Hematopoietic multipotent progenitor cell (in vitro differentiated cells): ENCODE results near the gene CPN2. TPM values are rescaled to one million over a fixed set of nuclear protein-coding genes. Genes with fewer than 3 reads are reported as not detected.

Source experiments
- DNase-seq, 3 donors: peaks; one replicate each; pipeline ENCODE4 v3.0.0-alpha.2; 2011 to 2015; ENCODE audit warnings: low read depth in 2 of 3, low spot score in 2 of 3
- total RNA-seq: library from RNA; depleted of rRNA; stranded (reverse); fragments of >200 nt; gene quantifications from one replicate; pipeline ENCODE4 v1.2.3, GENCODE V29; 2012

Gene CPN2
- total RNA-seq, 1 donor = not detected

GRCh38 chr3:194357681-194358080 is 6.6 kb upstream of the CPN2 start:
- DNase-seq = no peak

DNA sequence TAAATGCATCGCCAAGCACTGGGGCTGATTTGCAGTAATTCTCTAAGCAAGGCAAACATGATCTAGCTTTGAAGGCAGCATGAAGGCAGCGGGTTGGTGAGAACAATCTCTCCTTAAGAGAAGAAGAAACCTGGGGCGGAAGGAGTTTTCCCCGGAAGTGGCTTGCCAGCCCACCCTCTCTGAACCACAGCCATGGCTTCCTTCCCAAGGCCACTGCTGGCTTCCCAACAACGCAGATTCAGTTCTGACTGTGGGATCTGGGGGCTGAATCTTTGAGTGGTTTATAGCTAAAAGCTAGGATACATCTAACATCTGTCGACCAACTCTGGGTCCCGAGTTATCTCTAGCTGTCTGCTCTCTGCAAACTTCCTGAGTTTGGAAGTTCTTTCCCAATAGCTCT is 4.3 kb upstream of the CPN2 start:
- no peak for DNase-seq

DNA sequence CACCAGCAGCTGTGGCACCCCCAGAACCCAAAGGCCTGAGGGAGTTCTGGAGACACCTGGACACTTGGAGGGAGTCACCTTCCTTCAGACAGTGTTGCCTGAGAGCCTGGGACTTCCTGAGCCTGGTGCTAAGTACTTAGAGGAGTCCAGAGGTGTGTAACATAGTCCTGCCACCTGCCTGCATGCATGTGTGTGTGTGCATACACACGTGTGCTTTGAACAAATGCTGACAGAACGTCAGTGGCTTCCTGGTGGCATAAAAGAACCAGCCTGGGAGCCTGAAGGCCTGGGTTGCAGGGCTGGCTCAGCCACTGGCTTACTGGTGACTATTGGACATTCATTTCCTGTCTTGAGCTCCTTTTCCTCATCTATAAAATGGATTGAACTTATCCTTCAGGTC is 3.2 kb upstream of the CPN2 start:
- DNase-seq = no peak

- no peak for DNase-seq
Observed at GRCh38 chr3:194352667-194353246, 1.6 kb upstream of the CPN2 start.

- no peak for DNase-seq
Observed at GRCh38 chr3:194351952-194352536, 916 bp upstream of the CPN2 start.

GRCh38 chr3:194350726-194351071 is 429 bp downstream of the CPN2 start:
- DNase-seq = no peak

- no peak for DNase-seq
Observed at GRCh38 chr3:194348354-194348753, 2.8 kb downstream of the CPN2 start.

- no peak for DNase-seq
Observed at GRCh38 chr3:194346621-194347020, 4.5 kb downstream of the CPN2 start.

DNA sequence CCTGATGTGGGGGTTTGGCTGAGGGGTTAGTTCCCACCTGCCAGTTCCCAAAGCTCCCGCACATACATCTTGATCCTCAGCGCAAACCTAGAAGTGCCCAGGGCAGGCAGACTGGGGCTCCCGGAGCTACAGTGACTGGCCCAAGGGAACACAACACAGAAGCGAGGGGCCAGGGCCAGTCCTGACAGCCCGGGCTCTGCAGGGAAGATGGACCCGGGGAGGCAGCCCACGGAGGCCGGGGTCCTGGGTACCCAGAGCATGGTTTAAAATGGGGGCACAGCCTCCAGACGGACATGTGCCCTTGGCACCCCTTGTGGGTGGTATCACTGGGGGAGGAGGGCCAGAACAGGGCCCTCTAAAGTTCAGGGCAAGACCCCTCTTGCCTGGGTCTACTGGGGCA is 5.1 kb downstream of the CPN2 start:
- no peak for DNase-seq

GRCh38 chr3:194344012-194344411 is 7.1 kb downstream of the CPN2 start:
- DNase-seq = peak; percentile 37 to 72 (median 61)

DNA sequence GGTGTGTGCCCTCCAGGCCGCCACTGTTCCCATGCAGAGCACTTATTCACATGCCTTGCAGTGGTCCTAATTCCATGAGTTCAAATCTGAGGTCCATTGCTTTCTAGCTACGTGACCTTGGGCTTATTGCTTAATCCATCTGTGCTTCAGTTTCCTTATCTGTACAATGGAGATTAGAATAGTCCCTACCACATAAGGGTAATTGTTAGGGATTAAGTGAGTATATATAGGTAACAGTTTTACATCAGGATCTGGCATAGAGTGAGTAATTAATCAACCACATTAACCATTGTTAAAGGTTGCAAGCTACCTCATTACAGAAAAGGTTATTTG is 7.6 kb downstream of the CPN2 start:
- DNase-seq = no peak

DNA sequence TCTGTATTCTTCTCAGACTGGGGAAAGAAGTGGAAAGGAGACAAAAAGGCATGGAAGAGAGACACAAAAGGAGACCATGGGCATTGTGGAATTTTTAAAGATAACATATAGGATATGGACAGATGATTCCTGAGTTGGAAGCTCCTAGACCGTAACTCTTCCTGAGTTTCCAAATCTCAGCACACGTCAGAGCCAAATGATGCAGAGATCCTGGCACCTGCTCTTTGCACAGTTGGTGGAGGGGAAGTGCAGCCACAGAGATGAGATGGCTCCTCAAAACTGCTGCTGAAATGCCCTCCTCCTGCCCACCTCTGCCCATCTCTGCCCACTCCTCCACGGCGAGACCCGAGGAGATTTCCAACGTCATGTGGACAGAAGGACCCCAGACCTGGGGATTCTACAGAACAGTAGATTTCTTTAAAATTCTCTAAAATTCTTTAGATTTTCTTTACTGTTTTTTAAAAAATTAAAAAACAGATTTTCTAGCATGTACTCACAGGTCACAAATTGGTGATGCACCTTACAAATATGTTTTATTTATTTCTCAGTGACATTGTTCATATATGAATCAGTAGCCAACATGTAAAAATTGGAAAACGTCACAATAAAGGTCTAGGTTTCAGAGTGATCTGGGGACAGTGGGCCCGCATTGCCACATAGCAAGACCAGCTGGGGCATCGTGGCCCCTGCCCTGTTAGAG is 8.1 kb downstream of the CPN2 start:
- no peak for DNase-seq

- DNase-seq = no peak
Observed at GRCh38 chr3:194340757-194341400, 10.2 kb downstream of the CPN2 start.

DNA sequence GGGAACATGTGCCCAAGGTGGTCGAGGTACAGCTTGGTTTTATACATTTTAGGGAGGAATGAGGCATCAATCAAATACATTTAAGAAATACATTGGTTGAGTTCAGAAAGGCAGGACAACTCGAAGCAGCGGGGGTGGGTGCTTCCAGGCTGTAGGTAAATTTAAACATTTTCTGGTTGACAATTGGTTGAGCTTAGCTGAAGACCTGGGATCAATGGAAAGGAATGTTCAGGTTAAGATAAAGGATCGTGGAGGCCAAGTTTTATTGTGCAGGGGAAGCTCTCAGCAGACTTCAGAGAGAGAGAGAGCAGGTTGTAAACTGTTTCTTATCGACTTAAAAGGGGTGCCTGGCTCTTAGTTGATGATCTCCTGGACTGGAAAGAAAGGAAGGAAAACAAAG is 11.3 kb downstream of the CPN2 start:
- DNase-seq = no peak

GRCh38 chr3:194339356-194339755 is 11.8 kb downstream of the CPN2 start:
- no peak for DNase-seq

DNA sequence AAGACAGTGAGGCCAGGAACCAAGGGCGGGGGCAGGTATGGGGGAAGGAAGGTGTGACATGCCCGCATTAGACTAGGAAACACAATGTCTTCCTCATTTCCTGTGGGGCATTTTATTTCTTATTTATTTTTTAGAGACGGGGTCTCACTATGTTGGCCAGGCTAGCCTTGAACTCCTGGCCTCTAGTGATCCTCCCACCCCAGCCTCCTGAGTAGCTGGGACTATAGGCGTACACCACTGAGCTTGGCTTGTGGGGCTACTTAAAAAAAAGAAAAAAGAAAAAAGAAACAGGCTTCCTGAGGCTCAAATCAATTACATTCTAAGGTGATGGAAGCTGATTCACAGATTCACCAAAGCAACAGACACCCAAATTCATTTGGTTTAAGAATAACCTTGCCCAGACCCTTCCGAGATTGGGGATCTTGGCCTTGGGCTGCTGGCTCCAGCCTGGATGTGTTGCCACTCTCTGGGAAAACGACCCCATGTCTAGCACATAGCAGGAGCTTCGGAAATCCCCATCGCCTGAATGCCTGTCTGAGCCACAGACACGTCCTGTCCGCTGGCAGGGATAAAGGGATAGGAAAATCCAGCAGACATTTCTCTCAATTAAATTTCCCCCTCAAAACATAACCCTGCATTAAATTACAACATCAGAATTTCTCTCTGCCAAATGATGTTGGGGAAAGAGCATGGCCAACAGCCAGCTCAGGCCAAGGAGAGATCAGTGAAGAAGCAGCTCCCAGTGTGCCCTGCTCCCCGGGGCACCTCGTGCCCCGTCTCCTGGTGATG is 13.0 kb downstream of the CPN2 start:
- no peak for DNase-seq

GRCh38 chr3:194336601-194337355 is 14.3 kb downstream of the CPN2 start:
- no peak for DNase-seq

GRCh38 chr3:194333981-194334320 is 17.2 kb downstream of the CPN2 start:
- no peak for DNase-seq

DNA sequence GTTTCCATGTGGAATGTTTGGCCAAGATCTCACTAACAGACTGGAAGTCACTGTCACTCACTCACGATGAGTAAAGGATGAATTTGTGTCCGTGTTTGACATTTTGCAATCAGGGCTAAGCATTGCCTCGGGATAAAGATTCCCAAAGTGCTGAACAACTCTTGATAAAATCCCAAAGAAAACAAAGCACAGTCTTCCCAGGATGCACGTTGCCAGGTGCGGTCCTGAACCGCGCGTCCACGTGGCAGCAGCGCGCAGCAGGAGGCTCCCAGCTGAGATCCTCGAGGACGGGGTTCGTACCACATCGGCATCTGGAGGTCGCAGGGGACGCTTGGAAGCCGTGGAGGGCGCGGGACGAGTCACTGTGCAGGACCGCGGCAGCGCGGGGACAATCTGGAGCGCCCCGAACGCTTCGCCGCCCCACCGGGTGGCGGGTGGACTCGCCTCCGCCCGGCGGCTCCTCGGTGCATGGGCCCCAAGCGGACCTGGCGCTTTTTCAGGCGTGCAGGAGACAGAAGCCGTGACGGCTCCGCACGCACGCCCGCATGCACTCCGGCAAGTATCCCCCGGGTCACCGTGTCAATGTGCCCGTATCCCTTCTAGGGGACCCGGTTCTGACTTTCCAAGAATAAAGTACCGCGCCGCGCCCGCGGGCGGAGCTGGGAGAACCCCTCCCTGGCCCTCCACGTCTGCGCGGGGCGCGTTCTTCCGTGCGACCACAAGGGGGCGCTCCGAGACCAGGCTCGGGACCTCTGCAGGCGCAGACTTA is 17.7 kb downstream of the CPN2 start:
- DNase-seq = peak; percentile 83 to 86 (median 85)

GRCh38 chr3:194332858-194333211 is 18.3 kb downstream of the CPN2 start:
- no peak for DNase-seq
